Muscle of leg (tissue), 11 donors: ENCODE results near the gene EFNA5. TPM values are rescaled to one million over a fixed set of nuclear protein-coding genes. Genes with fewer than 3 reads are reported as not detected.
"Not testable (repeated sequence)": the region's sequence is repeated elsewhere in the genome, so short reads cannot be mapped to it uniquely, and the experiment has no call there.

Source experiments
- DNase-seq: peaks from one replicate; pipeline ENCODE4 v3.0.0; 2013
- H3K27ac ChIP-seq: one replicate; pipeline ENCODE4 v1.5.1; 2013; ENCODE audit warnings: mild to moderate bottlenecking, low read length, control low read depth
- H3K27me3 ChIP-seq: one replicate; pipeline ENCODE4 v1.6.1; 2013; ENCODE audit warnings: low read length; ENCODE audit not compliant: control insufficient read depth, insufficient read depth
- H3K36me3 ChIP-seq: one replicate; pipeline ENCODE4 v1.6.1; 2013; ENCODE audit warnings: low read length; ENCODE audit not compliant: control insufficient read depth, insufficient read depth
- H3K4me1 ChIP-seq: one replicate; pipeline ENCODE4 v1.6.1; 2013; ENCODE audit warnings: low read length; ENCODE audit not compliant: control insufficient read depth, insufficient read depth
- H3K4me3 ChIP-seq: one replicate; pipeline ENCODE4 v1.5.1; 2013; ENCODE audit warnings: low read length, control low read depth
- H3K9me3 ChIP-seq: replicated peaks from 2 replicates; pipeline ENCODE4 v1.6.1; 2013; ENCODE audit warnings: low read depth, low read length; ENCODE audit not compliant: control insufficient read depth
- WGBS: methylation state at CpG from one replicate; pipeline ENCODE4 v1.1.5; 2013; ENCODE audit warnings: missing lambda C conversion rate; ENCODE audit not compliant: insufficient coverage; 5-methylcytosine and 5-hydroxymethylcytosine counted together
- polyA plus RNA-seq, 8 donors: library from polyadenylated mRNA; unstranded; fragments of 120-200 nt; gene quantifications; one replicate each; pipeline versions ENCODE4 v1.2.1 to v1.2.3, GENCODE V29; 2013; ENCODE audit warnings: inconsistent platforms in 1 of 8, low replicate concordance in 1 of 8; ENCODE audit not compliant: insufficient read length in 8 of 8, insufficient read depth in 1 of 8
- total RNA-seq: library from RNA; stranded (reverse); fragments of 120-200 nt; gene quantifications from one replicate; pipeline ENCODE4 v1.2.4, GENCODE V29; 2013

EFNA5 gene
- total and polyA plus RNA-seq, 9 donors: 2.2 to 11.4 (median 4.0) TPM

GRCh38 chr5:107442452-107442851 is 228.3 kb downstream of the EFNA5 start:
- Histone ChIP-seq H3K27ac (no peak overlapping the region), H3K9me3 (peaks cover 6% of the 10 kb centered on the region), H3K4me3 (no peak overlapping the region), H3K27me3 (no peaks in the 10 kb centered on the region), H3K4me1 (no peaks in the 10 kb centered on the region), H3K36me3 (no peaks in the 10 kb centered on the region)
- WGBS: no CpG with 5 or more reads among the region's 2 CpGs
- DNase-seq: no peak

GRCh38 chr5:107439832-107440231 is 230.9 kb downstream of the EFNA5 start:
- H3K4me1 ChIP-seq: no peaks in the 10 kb centered on the region
- H3K27ac ChIP-seq: no peak overlapping the region
- H3K4me3 ChIP-seq: no peak overlapping the region
- no CpG with 5 or more reads among the region's 2 CpGs for WGBS
- no peaks in the 10 kb centered on the region for H3K27me3 ChIP-seq
- no peak for DNase-seq
- peaks cover 6% of the 10 kb centered on the region for H3K9me3 ChIP-seq
- no peaks in the 10 kb centered on the region for H3K36me3 ChIP-seq

- 85% methylated on average over 2 of the region's 6 CpGs for WGBS
- H3K4me1 ChIP-seq: no peaks in the 10 kb centered on the region
- H3K9me3 ChIP-seq: peaks cover 6% of the 10 kb centered on the region
- no peaks in the 10 kb centered on the region for H3K36me3 ChIP-seq
- H3K27me3 ChIP-seq: no peaks in the 10 kb centered on the region
- no peak overlapping the region for H3K27ac ChIP-seq
- no peak for DNase-seq
- no peak overlapping the region for H3K4me3 ChIP-seq
These were observed 232.7 kb downstream of the EFNA5 start for GRCh38 chr5:107437986-107438510.

GRCh38 chr5:107437154-107437553 is 233.6 kb downstream of the EFNA5 start:
- DNase-seq: peak; percentile 69
- peaks cover 6% of the 10 kb centered on the region for H3K9me3 ChIP-seq
- H3K27me3 ChIP-seq: no peaks in the 10 kb centered on the region
- 40% methylated on average over 1 of the region's 3 CpGs for WGBS
- H3K27ac ChIP-seq: no peak overlapping the region
- no peak overlapping the region for H3K4me3 ChIP-seq
- no peaks in the 10 kb centered on the region for H3K4me1 ChIP-seq
- no peaks in the 10 kb centered on the region for H3K36me3 ChIP-seq

- Histone ChIP-seq H3K9me3 (peaks cover 6% of the 10 kb centered on the region), H3K27me3 (no peaks in the 10 kb centered on the region), H3K27ac (no peak overlapping the region), H3K36me3 (no peaks in the 10 kb centered on the region), H3K4me1 (no peaks in the 10 kb centered on the region), H3K4me3 (no peak overlapping the region)
- DNase-seq: no peak
- WGBS: 63% methylated on average over 2 of the region's 4 CpGs
These were observed 234.5 kb downstream of the EFNA5 start for GRCh38 chr5:107436201-107436600.

- WGBS: no CpG with 5 or more reads among the region's 1 CpG
- Histone ChIP-seq H3K36me3 (no peaks in the 10 kb centered on the region), H3K9me3 (peaks cover 6% of the 10 kb centered on the region), H3K4me3 (no peak overlapping the region), H3K27ac (no peak overlapping the region), H3K27me3 (no peaks in the 10 kb centered on the region), H3K4me1 (no peaks in the 10 kb centered on the region)
- no peak for DNase-seq
These were observed 235.7 kb downstream of the EFNA5 start for GRCh38 chr5:107435061-107435460.

- not testable (repeated sequence) for H3K4me3 ChIP-seq, H3K36me3 ChIP-seq, H3K4me1 ChIP-seq, H3K27me3 ChIP-seq, H3K27ac ChIP-seq, DNase-seq, H3K9me3 ChIP-seq
- no CpG with 5 or more reads among the region's 1 CpG for WGBS
These were observed 237.1 kb downstream of the EFNA5 start for GRCh38 chr5:107433646-107434045.

GRCh38 chr5:107431998-107432397 is 238.7 kb downstream of the EFNA5 start:
- Histone ChIP-seq H3K36me3 (no peaks in the 10 kb centered on the region), H3K27me3 (no peaks in the 10 kb centered on the region), H3K4me3 (no peak overlapping the region), H3K9me3 (no peaks in the 10 kb centered on the region), H3K4me1 (no peaks in the 10 kb centered on the region), H3K27ac (no peak overlapping the region)
- peak; percentile 52 for DNase-seq
- WGBS: no CpG with 5 or more reads among the region's 1 CpG

- no peak overlapping the region for H3K4me3 ChIP-seq
- no peaks in the 10 kb centered on the region for H3K36me3 ChIP-seq
- DNase-seq: peak; percentile 26
- no peaks in the 10 kb centered on the region for H3K4me1 ChIP-seq
- H3K27me3 ChIP-seq: no peaks in the 10 kb centered on the region
- no CpG with 5 or more reads among the region's 4 CpGs for WGBS
- H3K9me3 ChIP-seq: no peaks in the 10 kb centered on the region
- H3K27ac ChIP-seq: no peak overlapping the region
These were observed 239.2 kb downstream of the EFNA5 start for GRCh38 chr5:107431536-107431935.

- Histone ChIP-seq H3K27ac (no peak overlapping the region), H3K4me3 (no peak overlapping the region)
- DNase-seq: peak; percentile 38
These were observed 240.6 kb downstream of the EFNA5 start for GRCh38 chr5:107430071-107430625.

More at GRCh38 chr5:107430071-107430625, 240.6 kb downstream of the EFNA5 start:
- Histone ChIP-seq H3K36me3 (no peaks in the 10 kb centered on the region), H3K4me1 (no peaks in the 10 kb centered on the region), H3K27me3 (no peaks in the 10 kb centered on the region), H3K9me3 (no peaks in the 10 kb centered on the region)
- WGBS: no CpG with 5 or more reads among the region's 1 CpG
